Tibial nerve (tissue), 4 donors: ENCODE results near the gene MUCL3. TPM values are rescaled to one million over a fixed set of nuclear protein-coding genes. Genes with fewer than 3 reads are reported as not detected.

Experiments
- DNase-seq, 2 donors: peaks; one replicate each; pipeline ENCODE4 v3.0.0-alpha.2; 2019; ENCODE audit warnings: low spot score in 2 of 2
- H3K27ac ChIP-seq, 4 donors: fragments of 200-600 bp; sonication (generic) in 3 of 4; one replicate each; pipeline ENCODE4 v1.5.1; 2017 to 2019; ENCODE audit warnings: mild to moderate bottlenecking in 1 of 4
- H3K27me3 ChIP-seq, 2 donors: fragments of 200-600 bp; sonication (generic) in 1 of 2; one replicate each; pipeline versions ENCODE4 v1.5.1 to v1.6.0; 2017 to 2019
- H3K36me3 ChIP-seq, 3 donors: fragments of 200-600 bp; sonication (generic); one replicate each; pipeline ENCODE4 v1.5.1; 2018 to 2019
- H3K4me1 ChIP-seq, 4 donors: fragments of 200-600 bp; sonication (generic) in 3 of 4; one replicate each; pipeline ENCODE4 v1.5.1; 2017 to 2019
- H3K4me3 ChIP-seq, 4 donors: fragments of 200-600 bp; sonication (generic) in 3 of 4; one replicate each; pipeline ENCODE4 v1.5.1; 2017 to 2019; ENCODE audit warnings: mild to moderate bottlenecking in 1 of 4, moderate library complexity in 1 of 4
- H3K9me3 ChIP-seq, 4 donors: fragments of 200-600 bp; sonication (generic) in 3 of 4; one replicate each; pipeline ENCODE4 v1.5.1; 2017 to 2019
- EP300 ChIP-seq, 2 donors: sonication (generic); formaldehyde crosslinking; IDR thresholded peaks; one replicate each; pipeline ENCODE4 v1.6.1; 2017; ENCODE audit warnings: antibody characterized with exemption in 2 of 2, mild to moderate bottlenecking in 1 of 2
- POLR2A ChIP-seq, 2 donors: fragments of 450-650 bp; IDR thresholded peaks; one replicate each; pipeline ENCODE4 v1.6.1; 2017; ENCODE audit warnings: antibody characterized with exemption in 2 of 2, mild to moderate bottlenecking in 2 of 2, moderate library complexity in 2 of 2
- WGBS, 2 donors: methylation state at CpG; one replicate each; pipeline ENCODE4 v1.1.5; 2018; 5-methylcytosine and 5-hydroxymethylcytosine counted together
- total RNA-seq, 4 donors: library from RNA; depleted of rRNA; stranded (reverse); fragments of >200 nt; gene quantifications; one replicate each; pipeline ENCODE4 v1.1.0, GENCODE V29; 2016
- TF ChIP-seq, protein P1 (sequence below), 5 experiments: fragments of 200-600 bp in 3 of 5; fragments of 450-650 bp in 2 of 5; sonication (generic) in 3 of 5; IDR thresholded peaks; one replicate each; pipeline ENCODE4 v1.5.1; 2016 to 2019; ENCODE audit warnings: antibody characterized with exemption in 5 of 5, mild to moderate bottlenecking in 3 of 5, moderate library complexity in 2 of 5

The MUCL3 gene
- total RNA-seq, 4 donors from 2014 or later = under 0.01 TPM; not detected in 3

GRCh38 chr6:30987304-30987703, 46.5 kb downstream of the MUCL3 start:
- no peak for DNase-seq
- Histone ChIP-seq H3K27ac (no peak overlapping the region), H3K27me3 (no peaks in the 10 kb centered on the region), H3K4me1 (peaks cover 0 to 5% (median 0%) of the 10 kb centered on the region in 4 donors), H3K9me3 (no peaks in the 10 kb centered on the region), H3K4me3 (no peak overlapping the region), H3K36me3 (no peaks in the 10 kb centered on the region)
- TF ChIP-seq POLR2A (IDR thresholded peaks at IDR 0.05) = no peak
- TF ChIP-seq EP300 (IDR thresholded peaks at IDR 0.05) = no peak
- TF ChIP-seq, protein P1, sequence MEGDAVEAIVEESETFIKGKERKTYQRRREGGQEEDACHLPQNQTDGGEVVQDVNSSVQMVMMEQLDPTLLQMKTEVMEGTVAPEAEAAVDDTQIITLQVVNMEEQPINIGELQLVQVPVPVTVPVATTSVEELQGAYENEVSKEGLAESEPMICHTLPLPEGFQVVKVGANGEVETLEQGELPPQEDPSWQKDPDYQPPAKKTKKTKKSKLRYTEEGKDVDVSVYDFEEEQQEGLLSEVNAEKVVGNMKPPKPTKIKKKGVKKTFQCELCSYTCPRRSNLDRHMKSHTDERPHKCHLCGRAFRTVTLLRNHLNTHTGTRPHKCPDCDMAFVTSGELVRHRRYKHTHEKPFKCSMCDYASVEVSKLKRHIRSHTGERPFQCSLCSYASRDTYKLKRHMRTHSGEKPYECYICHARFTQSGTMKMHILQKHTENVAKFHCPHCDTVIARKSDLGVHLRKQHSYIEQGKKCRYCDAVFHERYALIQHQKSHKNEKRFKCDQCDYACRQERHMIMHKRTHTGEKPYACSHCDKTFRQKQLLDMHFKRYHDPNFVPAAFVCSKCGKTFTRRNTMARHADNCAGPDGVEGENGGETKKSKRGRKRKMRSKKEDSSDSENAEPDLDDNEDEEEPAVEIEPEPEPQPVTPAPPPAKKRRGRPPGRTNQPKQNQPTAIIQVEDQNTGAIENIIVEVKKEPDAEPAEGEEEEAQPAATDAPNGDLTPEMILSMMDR (IDR thresholded peaks at IDR 0.05) = no peak
- WGBS, 2 donors = 84 to 87% methylated on average over 6 of the region's 6 CpGs

DNA sequence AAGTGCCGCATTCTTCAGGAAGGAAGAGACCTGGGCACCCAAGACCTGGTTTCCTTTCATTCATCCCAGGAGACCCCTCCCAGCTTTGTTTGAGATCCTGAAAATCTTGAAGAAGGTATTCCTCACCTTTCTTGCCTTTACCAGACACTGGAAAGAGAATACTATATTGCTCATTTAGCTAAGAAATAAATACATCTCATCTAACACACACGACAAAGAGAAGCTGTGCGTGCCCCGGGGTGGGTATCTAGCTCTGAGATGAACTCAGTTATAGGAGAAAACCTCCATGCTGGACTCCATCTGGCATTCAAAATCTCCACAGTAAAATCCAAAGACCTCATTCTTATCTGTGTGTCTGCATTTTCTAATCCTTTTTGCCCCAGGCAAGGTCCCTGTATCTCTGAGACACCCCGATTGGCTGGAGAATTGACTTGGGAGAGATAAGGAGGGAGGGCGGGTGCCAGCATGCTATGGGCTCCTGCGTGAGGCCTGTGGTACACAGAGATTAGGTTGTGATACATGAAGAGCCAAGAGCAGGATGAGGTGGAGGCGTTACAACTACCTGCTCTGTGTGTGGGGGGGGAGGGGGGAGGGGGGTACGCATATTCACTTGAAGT, 47.5 kb downstream of the MUCL3 start:
- no peaks in the 10 kb centered on the region for H3K9me3 ChIP-seq
- H3K4me1 ChIP-seq = no peaks in the 10 kb centered on the region
- no peaks in the 10 kb centered on the region for H3K27me3 ChIP-seq
- TF ChIP-seq, protein P1 (IDR thresholded peaks at IDR 0.05) = no peak
- no peak for TF ChIP-seq EP300 (IDR thresholded peaks at IDR 0.05)
- TF ChIP-seq POLR2A (IDR thresholded peaks at IDR 0.05) = no peak
- WGBS, 2 donors = 92 to 96% methylated on average over 9 of the region's 9 CpGs
- no peak for DNase-seq
- H3K27ac ChIP-seq = no peak overlapping the region
- no peak overlapping the region for H3K4me3 ChIP-seq
- H3K36me3 ChIP-seq = no peaks in the 10 kb centered on the region

DNA sequence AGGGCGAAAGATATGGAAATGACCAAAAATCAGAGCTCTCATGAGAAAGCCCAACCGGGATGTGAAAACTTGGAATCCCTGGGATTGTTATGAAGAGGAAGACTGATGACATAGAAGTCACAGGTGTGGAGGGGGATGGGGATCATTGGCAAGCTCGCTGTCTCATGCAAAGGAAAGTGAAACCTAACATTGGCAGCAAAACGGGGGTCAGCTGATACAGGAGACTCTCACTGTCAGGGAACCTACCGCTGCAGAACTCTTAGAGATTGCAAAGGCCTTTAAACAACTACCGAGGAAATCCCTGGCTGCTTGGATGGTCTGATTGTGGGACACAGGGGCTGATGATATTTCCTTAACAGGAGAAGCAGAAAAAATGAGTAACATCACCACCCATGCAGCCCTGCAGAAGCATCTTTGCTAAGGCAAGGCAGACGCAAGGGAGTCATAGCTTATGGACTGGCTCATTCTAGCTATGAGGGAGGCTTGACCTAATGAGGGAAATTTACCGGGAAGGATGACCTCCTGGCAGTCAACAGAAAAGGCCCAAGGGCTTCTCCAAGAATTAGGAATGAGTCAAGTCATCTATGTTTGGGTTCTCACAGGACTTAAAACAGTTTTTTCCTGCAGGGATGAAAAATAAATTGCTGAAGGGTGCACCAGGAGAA, 49.8 kb downstream of the MUCL3 start:
- no peaks in the 10 kb centered on the region for H3K27me3 ChIP-seq
- no peak for DNase-seq
- H3K36me3 ChIP-seq = no peaks in the 10 kb centered on the region
- no peak overlapping the region for H3K4me3 ChIP-seq
- H3K9me3 ChIP-seq = no peaks in the 10 kb centered on the region
- 60 to 69% methylated on average over 8 of the region's 8 CpGs for WGBS, 2 donors
- H3K27ac ChIP-seq = no peak overlapping the region
- no peaks in the 10 kb centered on the region for H3K4me1 ChIP-seq
- TF ChIP-seq, protein P1 (IDR thresholded peaks at IDR 0.05) = no peak
- TF ChIP-seq POLR2A (IDR thresholded peaks at IDR 0.05) = no peak
- TF ChIP-seq EP300 (IDR thresholded peaks at IDR 0.05) = no peak

DNA sequence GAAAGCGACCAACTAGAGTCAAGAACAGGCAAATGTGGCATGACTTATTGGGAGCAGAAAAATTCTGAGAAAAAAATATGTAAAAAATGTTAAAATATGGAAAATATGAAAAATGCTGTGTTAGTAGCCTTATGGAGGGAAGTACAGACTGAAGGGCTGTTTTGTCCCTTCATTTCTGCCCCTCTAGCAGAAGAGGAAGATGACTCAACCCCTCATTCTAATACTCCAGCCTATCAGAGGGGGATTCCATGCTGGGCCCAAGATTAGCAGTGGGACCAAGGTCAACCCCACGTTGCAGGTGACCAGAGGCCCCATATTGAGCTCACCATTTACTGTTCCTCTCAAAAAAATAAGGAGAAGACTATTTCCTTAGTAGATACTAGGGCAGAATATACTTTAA, 51.1 kb downstream of the MUCL3 start:
- no peaks in the 10 kb centered on the region for H3K4me1 ChIP-seq
- H3K4me3 ChIP-seq = no peak overlapping the region
- TF ChIP-seq POLR2A (IDR thresholded peaks at IDR 0.05) (no peak), EP300 (IDR thresholded peaks at IDR 0.05) (no peak)
- TF ChIP-seq, protein P1 (IDR thresholded peaks at IDR 0.05) = no peak
- DNase-seq = no peak
- H3K36me3 ChIP-seq = no peaks in the 10 kb centered on the region
- 78 to 80% methylated on average over 2 of the region's 2 CpGs for WGBS, 2 donors
- no peaks in the 10 kb centered on the region for H3K9me3 ChIP-seq
- no peaks in the 10 kb centered on the region for H3K27me3 ChIP-seq
- H3K27ac ChIP-seq = no peak overlapping the region

DNA sequence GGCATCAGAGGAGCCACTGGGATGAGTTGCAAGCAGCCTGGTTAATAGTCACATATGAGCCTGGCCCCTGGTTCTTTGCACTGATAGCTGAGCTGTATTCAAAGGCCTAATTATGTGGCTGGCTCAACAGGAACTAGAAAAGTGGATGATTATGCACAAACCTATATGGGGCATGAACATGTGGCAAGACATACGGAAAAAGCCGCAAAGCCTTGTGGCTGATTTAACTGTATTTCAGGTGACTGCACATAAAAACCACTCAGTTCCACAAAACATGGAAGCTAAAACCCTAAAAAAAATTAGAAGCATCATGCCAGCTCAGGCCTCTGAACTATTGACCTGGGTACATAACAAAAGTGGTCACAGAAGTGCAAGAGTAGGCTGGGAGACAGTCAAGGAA, 56.5 kb downstream of the MUCL3 start:
- Histone ChIP-seq H3K27me3 (no peaks in the 10 kb centered on the region), H3K27ac (no peak overlapping the region), H3K4me1 (no peaks in the 10 kb centered on the region), H3K36me3 (no peaks in the 10 kb centered on the region), H3K4me3 (no peak overlapping the region), H3K9me3 (no peaks in the 10 kb centered on the region)
- no peak for TF ChIP-seq POLR2A (IDR thresholded peaks at IDR 0.05)
- TF ChIP-seq EP300 (IDR thresholded peaks at IDR 0.05) = no peak
- DNase-seq = no peak
- 93 to 96% methylated on average over 2 of the region's 2 CpGs for WGBS, 2 donors
